GM12878 (cell line): Measurements from ENCODE around the gene PRSS8. TPM values are rescaled to one million over a fixed set of nuclear protein-coding genes. Genes with fewer than 3 reads are reported as not detected.

Experiments
- CHD2 ChIP-seq: IDR thresholded peaks from 2 replicates; pipeline ENCODE4 v1.6.1; 2011; ENCODE audit warnings: low read depth, low read length, improper control_type of control experiment, borderline replicate concordance
- HDAC6 ChIP-seq: fragments of 200-600 bp; sonication (generic); IDR thresholded peaks from one replicate; pipeline ENCODE4 v1.8.0; 2017; ENCODE audit warnings: antibody characterized with exemption; ENCODE audit not compliant: unreplicated experiment
- IKZF1 ChIP-seq: fragments of 450-650 bp; conservative IDR thresholded peaks from 2 replicates; pipeline ENCODE4 v1.6.1; 2017; ENCODE audit warnings: antibody characterized with exemption, mild to moderate bottlenecking
- NFYB ChIP-seq: IDR thresholded peaks from 2 replicates; pipeline ENCODE4 v1.6.1; 2011; ENCODE audit warnings: low read depth, mild to moderate bottlenecking, low read length, improper control_type of control experiment, moderate library complexity; ENCODE audit not compliant: insufficient read depth
- POLR2A ChIP-seq: IDR thresholded peaks from 2 replicates; pipeline ENCODE4 v1.6.1; 2011; ENCODE audit warnings: low read depth, mild to moderate bottlenecking, low read length
- SMAD5 ChIP-seq: IDR thresholded peaks from 2 replicates; pipeline ENCODE4 v1.6.1; 2016; ENCODE audit warnings: antibody characterized with exemption, low read depth
- polyA plus RNA-seq, 11 experiments: library from polyadenylated mRNA; depleted of rRNA in 4 of 11; unstranded in 6 of 11; stranded (reverse) in 5 of 11; fragments of >200 nt; fragmentation: Nextera tagmentation in 4 of 11; fragmentation: Illumina TruSeq in 1 of 11; extraction: Ambion mirVana in 4 of 11; extraction: Trizol in 1 of 11; gene quantifications; 1 replicate in 1 of 11; 2 replicates in 10 of 11; pipeline versions ENCODE4 v1.2.1 to v1.2.3, GENCODE V29; 2011 to 2016; ENCODE audit warnings: inconsistent platforms in 2 of 11, missing spikeins in 2 of 11, low read depth in 1 of 11
- total RNA-seq, 4 experiments: library from RNA; depleted of rRNA in 3 of 4; stranded (reverse); fragments of >200 nt in 3 of 4; fragmentation: Illumina TruSeq in 1 of 4; extraction: Trizol in 1 of 4; gene quantifications; 2 replicates each; pipeline versions ENCODE4 v1.2.1 to v1.2.3, GENCODE V29; 2013 to 2021
- TF ChIP-seq, protein P1 (sequence below): fragments of 450-650 bp; IDR thresholded peaks from 2 replicates; pipeline ENCODE4 v1.6.1; 2017; ENCODE audit warnings: mild to moderate bottlenecking, moderate library complexity
- TF ChIP-seq, protein P2 (sequence below): fragments of 450-650 bp; IDR thresholded peaks from 2 replicates; pipeline ENCODE4 v1.6.1; 2016; ENCODE audit warnings: mild to moderate bottlenecking
- TF ChIP-seq, protein P3 (sequence below): fragments of 450-650 bp; IDR thresholded peaks from 2 replicates; pipeline ENCODE4 v1.6.1; 2018; ENCODE audit warnings: borderline replicate concordance, mild to moderate bottlenecking; ENCODE audit not compliant: partially characterized antibody

The PRSS8 gene
- total and polyA plus RNA-seq, 10 of the 15 experiments (the other 5 are each of a cell fraction or from before 2014, with no cell fraction given): 0.33 to 0.58 TPM; not detected in 8

- TF ChIP-seq, protein P1, sequence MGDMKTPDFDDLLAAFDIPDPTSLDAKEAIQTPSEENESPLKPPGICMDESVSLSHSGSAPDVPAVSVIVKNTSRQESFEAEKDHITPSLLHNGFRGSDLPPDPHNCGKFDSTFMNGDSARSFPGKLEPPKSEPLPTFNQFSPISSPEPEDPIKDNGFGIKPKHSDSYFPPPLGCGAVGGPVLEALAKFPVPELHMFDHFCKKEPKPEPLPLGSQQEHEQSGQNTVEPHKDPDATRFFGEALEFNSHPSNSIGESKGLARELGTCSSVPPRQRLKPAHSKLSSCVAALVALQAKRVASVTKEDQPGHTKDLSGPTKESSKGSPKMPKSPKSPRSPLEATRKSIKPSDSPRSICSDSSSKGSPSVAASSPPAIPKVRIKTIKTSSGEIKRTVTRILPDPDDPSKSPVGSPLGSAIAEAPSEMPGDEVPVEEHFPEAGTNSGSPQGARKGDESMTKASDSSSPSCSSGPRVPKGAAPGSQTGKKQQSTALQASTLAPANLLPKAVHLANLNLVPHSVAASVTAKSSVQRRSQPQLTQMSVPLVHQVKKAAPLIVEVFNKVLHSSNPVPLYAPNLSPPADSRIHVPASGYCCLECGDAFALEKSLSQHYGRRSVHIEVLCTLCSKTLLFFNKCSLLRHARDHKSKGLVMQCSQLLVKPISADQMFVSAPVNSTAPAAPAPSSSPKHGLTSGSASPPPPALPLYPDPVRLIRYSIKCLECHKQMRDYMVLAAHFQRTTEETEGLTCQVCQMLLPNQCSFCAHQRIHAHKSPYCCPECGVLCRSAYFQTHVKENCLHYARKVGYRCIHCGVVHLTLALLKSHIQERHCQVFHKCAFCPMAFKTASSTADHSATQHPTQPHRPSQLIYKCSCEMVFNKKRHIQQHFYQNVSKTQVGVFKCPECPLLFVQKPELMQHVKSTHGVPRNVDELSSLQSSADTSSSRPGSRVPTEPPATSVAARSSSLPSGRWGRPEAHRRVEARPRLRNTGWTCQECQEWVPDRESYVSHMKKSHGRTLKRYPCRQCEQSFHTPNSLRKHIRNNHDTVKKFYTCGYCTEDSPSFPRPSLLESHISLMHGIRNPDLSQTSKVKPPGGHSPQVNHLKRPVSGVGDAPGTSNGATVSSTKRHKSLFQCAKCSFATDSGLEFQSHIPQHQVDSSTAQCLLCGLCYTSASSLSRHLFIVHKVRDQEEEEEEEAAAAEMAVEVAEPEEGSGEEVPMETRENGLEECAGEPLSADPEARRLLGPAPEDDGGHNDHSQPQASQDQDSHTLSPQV: no peak
- TF ChIP-seq IKZF1 (no peak), CHD2 (no peak), NFYB (no peak), SMAD5 (peak; percentile 14; the same call in 1 of the 2 replicates), POLR2A (peak; percentile 41; the same call in 1 of the 2 replicates), HDAC6 (no peak)
- TF ChIP-seq, protein P2, sequence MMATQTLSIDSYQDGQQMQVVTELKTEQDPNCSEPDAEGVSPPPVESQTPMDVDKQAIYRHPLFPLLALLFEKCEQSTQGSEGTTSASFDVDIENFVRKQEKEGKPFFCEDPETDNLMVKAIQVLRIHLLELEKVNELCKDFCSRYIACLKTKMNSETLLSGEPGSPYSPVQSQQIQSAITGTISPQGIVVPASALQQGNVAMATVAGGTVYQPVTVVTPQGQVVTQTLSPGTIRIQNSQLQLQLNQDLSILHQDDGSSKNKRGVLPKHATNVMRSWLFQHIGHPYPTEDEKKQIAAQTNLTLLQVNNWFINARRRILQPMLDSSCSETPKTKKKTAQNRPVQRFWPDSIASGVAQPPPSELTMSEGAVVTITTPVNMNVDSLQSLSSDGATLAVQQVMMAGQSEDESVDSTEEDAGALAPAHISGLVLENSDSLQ: no peak
- TF ChIP-seq, protein P3, sequence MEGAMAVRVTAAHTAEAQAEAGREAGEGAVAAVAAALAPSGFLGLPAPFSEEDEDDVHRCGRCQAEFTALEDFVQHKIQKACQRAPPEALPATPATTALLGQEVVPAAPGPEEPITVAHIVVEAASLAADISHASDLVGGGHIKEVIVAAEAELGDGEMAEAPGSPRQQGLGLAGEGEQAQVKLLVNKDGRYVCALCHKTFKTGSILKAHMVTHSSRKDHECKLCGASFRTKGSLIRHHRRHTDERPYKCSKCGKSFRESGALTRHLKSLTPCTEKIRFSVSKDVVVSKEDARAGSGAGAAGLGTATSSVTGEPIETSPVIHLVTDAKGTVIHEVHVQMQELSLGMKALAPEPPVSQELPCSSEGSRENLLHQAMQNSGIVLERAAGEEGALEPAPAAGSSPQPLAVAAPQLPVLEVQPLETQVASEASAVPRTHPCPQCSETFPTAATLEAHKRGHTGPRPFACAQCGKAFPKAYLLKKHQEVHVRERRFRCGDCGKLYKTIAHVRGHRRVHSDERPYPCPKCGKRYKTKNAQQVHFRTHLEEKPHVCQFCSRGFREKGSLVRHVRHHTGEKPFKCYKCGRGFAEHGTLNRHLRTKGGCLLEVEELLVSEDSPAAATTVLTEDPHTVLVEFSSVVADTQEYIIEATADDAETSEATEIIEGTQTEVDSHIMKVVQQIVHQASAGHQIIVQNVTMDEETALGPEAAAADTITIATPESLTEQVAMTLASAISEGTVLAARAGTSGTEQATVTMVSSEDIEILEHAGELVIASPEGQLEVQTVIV: no peak
- TF ChIP-seq, all 136 proteins: peak for 5
These were observed 48.2 kb upstream of the PRSS8 start (continued) for GRCh38 chr16:31183432-31184428.
